CD1c-positive myeloid dendritic cell (primary cell): ENCODE measurements around the gene ASGR1.

Experiments used
- DNase-seq: peaks from one replicate; pipeline ENCODE4 v3.0.0-alpha.2; 2016; ENCODE audit errors: extremely low spot score

The ASGR1 gene

GRCh38 chr17:7179317-7180254 lies at the start of gene ASGR1:
Gene ASGR1, minus strand, starts transcription at chr17:7179370. Its CDS starts 807 bp downstream, at chr17:7178563.
- no peak for DNase-seq

GRCh38 chr17:7228920-7229319 lies 49.8 kb upstream of the ASGR1 start:
- DNase-seq, result no peak

DNA sequence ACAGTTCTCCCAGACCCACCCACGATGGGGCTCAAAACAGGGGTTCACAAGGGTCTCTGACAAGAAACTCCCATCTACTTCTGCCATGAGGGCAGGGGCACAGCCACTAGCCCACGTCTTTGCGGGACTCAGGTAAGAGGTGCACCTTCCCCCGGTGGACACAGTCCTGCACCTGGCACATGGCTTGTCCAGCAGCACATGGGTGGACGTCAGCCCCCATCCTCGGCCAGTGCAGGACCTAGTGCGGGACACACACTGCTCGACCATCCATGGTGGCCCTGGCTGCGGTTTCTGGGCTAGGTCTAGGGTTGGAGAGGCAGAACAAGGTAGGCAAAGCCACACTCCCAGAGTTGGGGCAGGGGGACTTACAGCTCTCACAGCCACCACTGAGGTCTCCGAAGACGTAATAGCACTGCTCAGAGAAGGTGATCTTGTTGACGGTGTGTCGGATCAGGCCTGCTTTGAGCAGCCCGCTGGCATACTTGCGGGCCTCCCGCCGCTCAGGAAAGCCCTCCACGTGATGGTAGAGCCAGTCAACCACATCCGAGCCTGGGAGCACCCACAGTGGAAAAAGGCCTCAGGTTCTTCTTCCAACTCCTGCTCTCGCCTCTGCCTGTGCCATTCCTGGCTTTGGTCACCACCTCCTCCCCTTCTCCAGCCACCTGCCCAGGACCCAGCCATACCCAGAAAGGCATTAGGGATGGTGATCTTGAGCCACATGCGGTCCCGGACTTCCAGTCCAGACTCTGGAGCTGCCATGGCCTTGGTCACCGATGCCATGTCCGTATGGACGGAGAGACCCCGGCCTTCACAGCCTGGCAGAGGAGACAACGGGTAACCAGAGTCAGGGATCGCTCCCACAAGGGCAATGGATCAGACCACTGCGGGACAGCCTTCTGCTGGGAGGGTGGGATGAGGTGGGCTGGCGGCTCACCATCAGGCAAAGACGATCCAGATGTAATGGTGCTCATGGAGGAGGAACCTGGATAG lies 47.8 kb upstream of the ASGR1 start:
- DNase-seq, result no peak

DNA sequence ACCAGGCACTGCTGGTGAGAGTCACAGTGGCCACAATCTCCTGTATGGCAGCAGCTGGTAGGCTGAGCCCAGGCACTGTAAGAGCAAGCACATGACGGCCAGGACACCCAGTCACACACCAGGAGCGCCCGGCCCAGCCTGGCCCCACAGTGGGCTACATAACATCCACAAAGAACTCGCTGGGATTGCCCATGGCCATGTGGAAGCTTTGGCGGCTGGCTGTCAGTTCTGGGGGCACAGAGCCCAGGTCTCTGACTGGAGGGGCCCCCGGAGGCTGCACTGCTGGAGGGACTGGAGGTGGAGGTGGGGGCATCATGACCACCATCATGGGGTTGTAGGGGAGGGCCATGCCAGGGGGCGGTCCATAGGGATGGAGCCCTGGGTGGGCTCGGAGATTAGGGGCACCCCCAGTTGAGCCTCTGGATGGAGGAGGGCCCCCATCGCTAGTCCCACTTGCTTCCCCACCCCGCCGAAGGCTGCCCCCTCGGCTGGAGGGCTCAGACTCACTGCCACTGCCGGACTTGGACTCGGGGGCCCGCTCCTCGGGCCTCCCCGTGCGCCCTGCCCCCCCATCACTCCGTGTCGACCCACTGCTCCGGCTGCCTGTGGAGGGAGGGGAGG lies 46.7 kb upstream of the ASGR1 start:
- no peak for DNase-seq

GRCh38 chr17:7224661-7225111 lies 45.5 kb upstream of the ASGR1 start:
- DNase-seq, result no peak

- DNase-seq, result no peak
Measured at GRCh38 chr17:7224110-7224509, 44.9 kb upstream of the ASGR1 start.

DNA sequence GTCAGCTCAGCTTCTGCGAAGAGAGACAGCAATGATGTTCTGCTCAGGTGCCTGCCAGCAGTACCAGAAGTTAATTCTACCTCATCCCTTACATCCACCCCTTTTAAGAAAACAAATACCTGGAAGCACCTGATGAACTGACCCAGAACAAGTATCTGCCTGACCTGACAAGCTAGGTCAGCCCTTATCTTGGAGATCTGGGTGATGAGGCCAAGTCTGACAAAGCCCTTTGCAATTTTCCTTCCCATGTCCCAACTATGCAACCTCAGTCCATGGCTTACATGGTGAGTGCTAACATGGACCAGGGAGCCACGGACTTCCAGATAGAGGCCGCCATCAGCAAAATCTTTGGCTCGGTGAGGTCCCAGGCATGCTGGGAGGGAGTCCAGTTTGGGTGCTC lies 44.2 kb upstream of the ASGR1 start:
- no peak for DNase-seq

- DNase-seq, result no peak
Measured at GRCh38 chr17:7222972-7223292, 43.8 kb upstream of the ASGR1 start.

GRCh38 chr17:7222093-7222971 lies 43.2 kb upstream of the ASGR1 start:
- no peak for DNase-seq

- no peak for DNase-seq
Measured at GRCh38 chr17:7221278-7222092, 42.3 kb upstream of the ASGR1 start.

GRCh38 chr17:7220593-7221277 lies 41.6 kb upstream of the ASGR1 start:
- peak; percentile 54 for DNase-seq

DNA sequence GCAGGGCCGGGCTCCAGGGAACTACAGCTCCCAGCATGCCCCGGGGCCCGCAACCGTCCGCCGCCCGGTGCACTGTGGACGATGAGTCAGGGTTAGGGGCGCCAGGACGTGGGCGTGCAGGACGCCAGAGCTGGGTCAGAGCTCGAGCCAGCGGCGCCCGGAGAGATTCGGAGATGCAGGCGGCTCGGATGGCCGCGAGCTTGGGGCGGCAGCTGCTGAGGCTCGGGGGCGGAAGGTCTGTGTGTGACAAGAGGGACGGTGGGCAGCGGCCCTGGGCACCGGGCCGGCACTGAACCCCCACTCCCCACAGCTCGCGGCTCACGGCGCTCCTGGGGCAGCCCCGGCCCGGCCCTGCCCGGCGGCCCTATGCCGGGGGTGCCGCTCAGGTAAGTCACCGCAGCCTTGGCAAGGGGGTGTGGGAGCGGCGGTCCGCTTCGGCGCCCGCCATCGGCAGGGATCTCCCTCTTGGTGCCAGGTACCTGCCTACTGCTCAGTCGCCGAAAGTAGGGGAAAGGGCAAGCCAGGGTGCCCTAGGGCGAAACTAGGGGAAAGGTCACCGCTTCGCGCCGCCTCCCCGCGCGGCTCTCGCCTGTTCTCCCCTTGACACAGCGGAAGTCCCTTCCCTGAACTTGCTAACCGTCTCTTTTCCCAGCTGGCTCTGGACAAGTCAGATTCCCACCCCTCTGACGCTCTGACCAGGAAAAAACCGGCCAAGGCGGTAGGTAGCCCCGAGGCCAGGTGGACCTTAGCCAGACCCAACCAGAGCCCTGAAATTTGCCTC lies 40.8 kb upstream of the ASGR1 start, which contains the start of the genes ACADVL and DLG4:
Gene ACADVL (plus strand): TSS at position 127 of the 781 bp plus-strand sequence. CDS start 47 bp downstream, at position 174.
Gene DLG4 (minus strand): TSS at position 25 of the 781 bp plus-strand sequence.
- DNase-seq, result peak; percentile 90

DNA sequence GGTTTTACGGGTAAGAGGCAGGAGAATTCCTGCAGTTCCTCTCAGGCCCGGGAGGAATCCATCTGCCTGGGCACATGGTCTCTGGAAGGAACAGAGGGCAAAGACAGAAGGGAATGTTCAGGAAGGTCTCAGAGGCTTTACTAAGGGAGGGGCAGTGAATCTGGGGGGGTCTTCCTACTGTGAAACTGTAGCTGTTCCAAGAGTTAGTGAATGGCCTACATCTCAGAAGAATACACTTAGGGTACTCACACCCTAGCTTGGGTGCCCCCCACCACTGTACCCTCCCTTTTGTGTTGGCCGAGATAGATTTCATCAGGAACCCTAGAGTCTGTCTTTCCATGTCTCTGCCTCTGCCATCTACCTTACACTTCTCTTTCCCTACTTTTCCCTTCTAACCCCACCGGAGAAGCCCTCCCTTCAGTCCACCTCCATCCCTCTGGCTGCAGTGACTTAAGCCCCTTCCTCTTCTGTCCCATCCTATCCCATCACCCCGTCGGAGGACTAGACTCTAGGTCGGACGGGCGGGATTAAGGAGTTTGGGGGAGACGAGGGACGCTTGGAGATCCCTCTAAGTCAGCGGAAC lies 40.1 kb upstream of the ASGR1 start:
- no peak for DNase-seq

- no peak for DNase-seq
Measured at GRCh38 chr17:7218758-7219157, 39.6 kb upstream of the ASGR1 start.

GRCh38 chr17:7218166-7218565 lies 39.0 kb upstream of the ASGR1 start:
- no peak for DNase-seq

DNA sequence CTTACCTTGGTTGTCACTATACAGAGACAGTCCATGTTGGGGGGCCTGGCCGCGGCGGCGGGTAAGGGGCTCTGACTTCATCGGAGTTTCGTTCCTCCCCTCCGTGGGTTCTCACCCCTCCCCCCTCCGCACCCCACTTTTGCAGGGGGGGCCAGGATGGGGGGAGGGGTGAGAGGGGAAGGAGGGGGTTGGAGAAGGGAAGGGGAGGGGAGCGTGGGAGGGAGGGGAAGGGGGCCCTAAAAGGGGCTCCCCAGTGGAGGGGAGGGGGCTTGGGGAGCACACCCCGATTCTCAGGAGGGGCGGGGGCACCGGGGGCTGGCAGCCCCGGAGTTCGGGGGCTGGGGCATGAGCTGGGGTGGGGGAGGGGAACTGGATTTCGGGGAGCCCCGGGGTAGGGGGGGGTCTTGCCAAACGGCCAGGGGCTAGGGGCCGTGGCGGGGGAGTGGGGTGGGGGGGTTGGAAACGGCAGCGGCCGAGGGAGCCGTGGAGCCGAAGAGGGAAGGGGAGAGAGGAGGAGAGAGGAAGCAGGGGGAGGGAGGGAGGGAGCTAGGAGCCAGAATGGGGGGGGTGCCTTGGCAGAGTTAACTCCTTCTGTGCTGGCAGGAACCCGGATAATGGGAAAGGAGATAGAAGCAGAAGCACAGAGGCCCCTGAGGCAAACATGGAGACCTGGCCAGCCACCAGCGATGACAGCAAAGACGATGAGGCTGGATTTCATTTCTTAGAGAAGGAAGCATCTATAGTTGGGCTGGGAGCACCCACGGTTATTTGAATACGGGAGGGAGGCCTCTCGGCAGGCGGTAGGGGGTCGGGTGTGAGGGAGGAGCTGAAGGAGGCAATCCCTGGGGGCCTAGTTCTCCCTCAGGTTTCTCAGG lies 38.2 kb upstream of the ASGR1 start:
- DNase-seq, result peak; percentile 50
